SU-DHL-6 (cell line): Measurements from ENCODE around the gene ZC3H12C.

Experiments
- CTCF ChIP-seq: fragments of 200-600 bp; sonication (generic); IDR thresholded peaks from one replicate; pipeline ENCODE4 v1.5.1; 2017; ENCODE audit warnings: antibody characterized with exemption, mild to moderate bottlenecking, low read length, moderate library complexity; ENCODE audit not compliant: insufficient read depth, poor library complexity, severe bottlenecking
- EZH2phosphoT487 ChIP-seq: fragments of 200-600 bp; sonication (generic), shearing (Covaris generic); conservative IDR thresholded peaks from 2 replicates; pipeline ENCODE4 v1.6.1; 2018; ENCODE audit warnings: mild to moderate bottlenecking, antibody characterized with exemption, low read length, moderate library complexity, mixed read lengths

- TF ChIP-seq CTCF (no peak), EZH2phosphoT487 (no peak)
Observed at GRCh38 chr11:110126936-110127335, 33.7 kb downstream of the ZC3H12C start.
